Memory B cell (primary cell): Measurements from ENCODE around the gene IL10RB.
"Not testable (repeated sequence)": the region's sequence is repeated elsewhere in the genome, so short reads cannot be mapped to it uniquely, and the experiment has no call there.

Source experiments
- ATAC-seq: fragments of 150-1000 bp; cut with Tn5 transposase; 2 replicates; pipeline ENCODE4 v1.10.0; 2021; ENCODE audit warnings: low read depth, mild to moderate bottlenecking, moderate library complexity
- DNase-seq, 2 donors: peaks; one replicate each; pipeline ENCODE4 v3.0.0; 2022; ENCODE audit warnings: low spot score in 2 of 2
- H3K27ac Mint-ChIP-seq: one replicate; pipeline ENCODE4 v1.8.0; 2022; ENCODE audit warnings: mild to moderate bottlenecking, moderate library complexity, mixed read lengths
- H3K27me3 Mint-ChIP-seq: one replicate; pipeline ENCODE4 v1.8.0; 2022; ENCODE audit warnings: mixed read lengths
- H3K36me3 Mint-ChIP-seq: one replicate; pipeline ENCODE4 v1.8.0; 2022; ENCODE audit warnings: mild to moderate bottlenecking, mixed read lengths
- H3K4me1 Mint-ChIP-seq: one replicate; pipeline ENCODE4 v1.8.0; 2022; ENCODE audit warnings: mixed read lengths
- H3K4me3 Mint-ChIP-seq: one replicate; pipeline ENCODE4 v1.8.0; 2022; ENCODE audit warnings: mild to moderate bottlenecking, moderate library complexity, mixed read lengths
- H3K9me3 Mint-ChIP-seq: one replicate; pipeline ENCODE4 v1.8.0; 2022; ENCODE audit warnings: mixed read lengths

IL10RB gene

GRCh38 chr21:33312121-33312520 lies 46.0 kb downstream of the IL10RB start:
- Mint-ChIP-seq H3K9me3 (no peaks in the 10 kb centered on the region), H3K27me3 (no peaks in the 10 kb centered on the region)
- no peak for ATAC-seq

DNA sequence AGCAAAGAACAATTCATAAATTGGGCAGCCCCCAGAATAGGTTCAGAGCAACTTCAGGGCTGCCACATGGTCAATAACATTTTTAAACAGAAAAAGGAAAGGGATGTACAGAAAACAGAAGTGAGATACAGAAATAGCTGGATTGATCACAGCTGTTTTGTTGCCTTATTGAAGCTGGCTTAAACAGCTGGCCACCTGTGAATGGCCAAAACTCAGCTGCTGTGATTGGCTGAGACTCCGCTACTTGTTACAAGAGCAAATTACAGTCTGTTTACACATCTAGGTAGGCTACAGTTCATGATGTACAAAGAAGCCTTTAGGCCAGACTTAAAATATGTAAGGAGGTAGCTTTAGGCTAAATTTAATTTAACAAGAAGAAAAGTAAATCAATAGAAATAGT lies 47.0 kb downstream of the IL10RB start:
- ATAC-seq = peak; percentile 27
- H3K4me3 Mint-ChIP-seq = no peak overlapping the region
- H3K4me1 Mint-ChIP-seq = peaks cover 9% of the 10 kb centered on the region
- H3K27me3 Mint-ChIP-seq = no peaks in the 10 kb centered on the region
- H3K27ac Mint-ChIP-seq = no peak overlapping the region
- no peaks in the 10 kb centered on the region for H3K36me3 Mint-ChIP-seq
- no peak for DNase-seq
- no peaks in the 10 kb centered on the region for H3K9me3 Mint-ChIP-seq

More at GRCh38 chr21:33312121-33312520, 46.0 kb downstream of the IL10RB start:
- no peaks in the 10 kb centered on the region for H3K36me3 Mint-ChIP-seq
- peaks cover 9% of the 10 kb centered on the region for H3K4me1 Mint-ChIP-seq
- no peak for DNase-seq
- no peak overlapping the region for H3K4me3 Mint-ChIP-seq
- no peak overlapping the region for H3K27ac Mint-ChIP-seq

DNA sequence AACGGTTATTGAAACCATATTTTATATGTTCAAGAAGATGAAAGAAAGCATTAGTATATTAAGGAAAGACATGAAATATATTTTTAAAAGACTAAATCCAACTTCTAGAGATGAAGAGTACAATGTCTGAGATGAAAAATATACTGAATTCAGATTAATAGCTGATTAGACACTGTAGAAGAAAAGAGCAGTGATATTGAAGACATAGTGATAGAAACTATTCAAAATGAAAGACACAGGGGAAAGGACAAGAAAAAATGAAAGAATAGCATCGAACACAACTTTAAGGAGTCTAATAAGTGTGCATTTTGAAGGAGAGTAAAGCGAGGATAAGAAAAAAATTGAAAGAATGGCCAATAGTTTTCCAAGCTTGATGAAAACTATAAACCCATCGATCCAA lies 47.4 kb downstream of the IL10RB start:
- peaks cover 9% of the 10 kb centered on the region for H3K4me1 Mint-ChIP-seq
- no peak overlapping the region for H3K27ac Mint-ChIP-seq
- no peak for ATAC-seq
- no peaks in the 10 kb centered on the region for H3K9me3 Mint-ChIP-seq
- no peaks in the 10 kb centered on the region for H3K36me3 Mint-ChIP-seq
- no peak overlapping the region for H3K4me3 Mint-ChIP-seq
- no peak for DNase-seq
- H3K27me3 Mint-ChIP-seq = no peaks in the 10 kb centered on the region

GRCh38 chr21:33314111-33314510 lies 47.9 kb downstream of the IL10RB start:
- ATAC-seq (no peak), DNase-seq (no peak)
- H3K36me3 Mint-ChIP-seq = no peaks in the 10 kb centered on the region
- H3K27ac Mint-ChIP-seq = no peak overlapping the region
- peaks cover 6% of the 10 kb centered on the region for H3K4me1 Mint-ChIP-seq
- H3K27me3 Mint-ChIP-seq = no peaks in the 10 kb centered on the region
- H3K9me3 Mint-ChIP-seq = no peaks in the 10 kb centered on the region
- H3K4me3 Mint-ChIP-seq = no peak overlapping the region

DNA sequence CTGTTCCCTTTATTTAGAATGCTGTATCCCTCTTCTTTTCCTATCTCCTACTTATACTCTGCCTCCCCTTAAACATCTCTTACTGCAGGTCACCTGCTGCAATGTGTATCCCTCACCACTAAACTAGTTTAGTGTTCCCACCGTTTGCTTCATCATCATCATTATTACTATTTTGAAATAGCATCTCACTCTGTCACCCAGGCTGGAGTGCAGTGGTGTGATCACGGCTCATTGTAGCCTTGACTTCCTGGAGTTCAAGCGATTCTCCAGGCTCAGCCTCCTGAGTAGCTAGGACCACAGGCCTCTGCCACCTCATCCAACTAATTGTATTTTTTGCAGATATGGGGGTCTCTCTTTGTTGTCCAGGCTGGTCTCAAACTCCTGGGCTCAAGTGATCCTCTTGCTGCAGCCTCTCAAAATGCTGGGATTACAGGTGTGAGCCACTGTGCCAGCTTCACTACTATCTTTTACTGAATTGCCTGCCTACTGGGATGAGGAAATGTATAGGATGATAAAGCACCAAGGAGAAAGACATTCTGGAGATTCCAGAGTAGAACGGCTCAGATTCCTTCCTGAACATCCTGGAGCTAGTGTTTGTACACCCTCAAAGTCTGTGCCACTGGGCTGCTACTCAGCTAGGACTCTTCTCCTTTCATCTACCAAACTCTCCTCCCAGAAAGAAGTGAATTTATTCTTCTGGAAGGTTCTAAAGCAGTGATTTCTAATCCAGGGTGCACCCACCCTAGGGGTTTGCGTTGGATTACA lies 50.0 kb downstream of the IL10RB start:
- DNase-seq (no peak), ATAC-seq (no peak)
- Mint-ChIP-seq H3K4me1 (peaks cover 5% of the 10 kb centered on the region), H3K36me3 (no peaks in the 10 kb centered on the region), H3K4me3 (no peak overlapping the region), H3K27me3 (no peaks in the 10 kb centered on the region), H3K27ac (no peak overlapping the region), H3K9me3 (no peaks in the 10 kb centered on the region)

DNA sequence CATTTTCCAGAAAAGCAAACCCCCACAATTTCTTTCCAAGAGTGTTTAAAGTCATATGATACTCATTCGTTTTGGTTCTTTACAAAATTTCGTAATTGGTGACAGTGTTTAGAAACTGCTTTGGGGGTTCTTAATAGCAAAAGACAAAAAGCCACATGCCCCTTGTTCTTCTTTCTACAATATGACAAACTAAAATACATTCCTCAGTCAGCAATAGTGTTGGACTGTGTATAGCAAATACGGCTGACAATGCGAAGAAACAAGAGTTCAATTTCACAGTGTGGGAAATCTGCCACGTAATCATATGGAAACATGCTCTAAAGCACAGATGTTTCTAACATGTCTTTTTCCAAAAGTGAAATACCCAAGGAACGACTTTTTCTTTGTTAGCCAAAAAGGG lies 51.0 kb downstream of the IL10RB start:
- H3K4me3 Mint-ChIP-seq = no peak overlapping the region
- no peaks in the 10 kb centered on the region for H3K27me3 Mint-ChIP-seq
- no peaks in the 10 kb centered on the region for H3K9me3 Mint-ChIP-seq
- ATAC-seq = no peak
- DNase-seq = no peak
- H3K4me1 Mint-ChIP-seq = peaks cover 5% of the 10 kb centered on the region
- H3K36me3 Mint-ChIP-seq = no peaks in the 10 kb centered on the region
- no peak overlapping the region for H3K27ac Mint-ChIP-seq

- ATAC-seq (no peak), DNase-seq (no peak)
- H3K9me3 Mint-ChIP-seq = no peaks in the 10 kb centered on the region
- no peaks in the 10 kb centered on the region for H3K4me1 Mint-ChIP-seq
- H3K4me3 Mint-ChIP-seq = no peak overlapping the region
- H3K27me3 Mint-ChIP-seq = no peaks in the 10 kb centered on the region
- H3K27ac Mint-ChIP-seq = no peak overlapping the region
- no peaks in the 10 kb centered on the region for H3K36me3 Mint-ChIP-seq
Measured at GRCh38 chr21:33317786-33318486, 51.8 kb downstream of the IL10RB start.

DNA sequence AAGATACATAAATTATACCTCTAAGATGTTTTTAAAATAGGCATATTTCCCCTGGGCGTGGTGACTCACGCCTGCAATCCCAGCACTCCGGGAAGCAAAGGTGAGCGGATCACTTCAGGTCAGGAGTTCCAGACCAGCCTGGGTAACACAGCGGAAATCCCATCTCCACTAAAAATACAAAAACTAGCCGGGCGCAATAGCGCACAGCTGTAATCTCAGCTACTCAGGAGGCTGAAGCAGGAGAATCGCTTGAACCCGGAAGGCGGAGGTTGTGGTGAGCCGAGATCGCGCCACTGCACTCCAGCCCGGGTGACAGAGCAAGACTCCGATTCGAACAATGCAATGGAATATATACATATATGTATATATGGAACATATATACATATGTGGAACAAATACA lies 54.8 kb downstream of the IL10RB start:
- not testable (repeated sequence) for H3K4me1 Mint-ChIP-seq, H3K4me3 Mint-ChIP-seq, DNase-seq, H3K27ac Mint-ChIP-seq, H3K36me3 Mint-ChIP-seq, H3K27me3 Mint-ChIP-seq, H3K9me3 Mint-ChIP-seq, ATAC-seq

GRCh38 chr21:33323610-33324009 lies 57.4 kb downstream of the IL10RB start:
- peaks cover 13% of the 10 kb centered on the region for H3K4me1 Mint-ChIP-seq
- not testable (repeated sequence) for H3K27me3 Mint-ChIP-seq, H3K9me3 Mint-ChIP-seq, H3K4me3 Mint-ChIP-seq, H3K27ac Mint-ChIP-seq, ATAC-seq, DNase-seq, H3K36me3 Mint-ChIP-seq

GRCh38 chr21:33324291-33325221 lies 58.4 kb downstream of the IL10RB start, which contains the start of gene IFNAR1:
Gene IFNAR1 (plus strand): TSS chr21:33324970. CDS start chr21:33325056, 86 bp downstream.
- ATAC-seq (peak; percentile 79), DNase-seq (peak; percentile 95 to 98)
- no peaks in the 10 kb centered on the region for H3K9me3 Mint-ChIP-seq
- no peak within 1 kb of the TSS for H3K4me3 Mint-ChIP-seq
- H3K36me3 Mint-ChIP-seq = peaks cover 7% of the 10 kb centered on the region
- H3K4me1 Mint-ChIP-seq = peaks cover 16% of the 10 kb centered on the region
- no peak within 1 kb of the TSS for H3K27ac Mint-ChIP-seq
- H3K27me3 Mint-ChIP-seq = no peaks in the 10 kb centered on the region

- H3K27ac Mint-ChIP-seq = no peak overlapping the region
- H3K4me3 Mint-ChIP-seq = no peak overlapping the region
- H3K9me3 Mint-ChIP-seq = no peaks in the 10 kb centered on the region
- ATAC-seq (peak; percentile 61), DNase-seq (peak; percentile 79 to 80)
- no peaks in the 10 kb centered on the region for H3K27me3 Mint-ChIP-seq
- peaks cover 25% of the 10 kb centered on the region for H3K4me1 Mint-ChIP-seq
- peaks cover 7% of the 10 kb centered on the region for H3K36me3 Mint-ChIP-seq
Measured at GRCh38 chr21:33325222-33326067, 59.3 kb downstream of the IL10RB start.

DNA sequence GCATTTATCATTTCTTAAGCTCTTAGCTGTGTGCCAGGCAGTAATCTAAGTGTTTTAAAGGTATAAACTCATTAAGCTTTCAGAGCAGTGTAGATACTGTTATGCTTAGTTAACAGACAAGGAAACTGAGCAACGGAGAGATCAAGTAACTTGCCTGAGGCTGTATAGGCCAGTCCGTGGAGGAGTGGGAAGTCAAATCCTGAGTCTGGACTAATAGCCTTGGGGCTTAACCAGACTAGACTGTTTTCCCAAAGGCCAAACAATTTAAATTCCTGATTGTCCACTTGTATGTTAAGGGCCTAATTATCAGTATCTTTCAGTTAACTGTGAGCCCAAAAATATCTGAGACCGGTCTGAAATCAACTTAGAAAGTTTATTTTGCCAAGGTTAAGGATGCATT lies 61.2 kb downstream of the IL10RB start:
- no peaks in the 10 kb centered on the region for H3K9me3 Mint-ChIP-seq
- no peaks in the 10 kb centered on the region for H3K27me3 Mint-ChIP-seq
- DNase-seq (no peak), ATAC-seq (no peak)
- H3K4me3 Mint-ChIP-seq = no peak overlapping the region
- peaks cover 43% of the 10 kb centered on the region for H3K4me1 Mint-ChIP-seq
- peak overlapping the region; percentile 55 for H3K27ac Mint-ChIP-seq
- peaks cover 10% of the 10 kb centered on the region for H3K36me3 Mint-ChIP-seq

GRCh38 chr21:33327792-33328433 lies 61.7 kb downstream of the IL10RB start:
- DNase-seq = no peak
- Mint-ChIP-seq H3K4me3 (peak overlapping the region; percentile 43), H3K36me3 (peaks cover 14% of the 10 kb centered on the region), H3K9me3 (no peaks in the 10 kb centered on the region), H3K27ac (peak overlapping the region; percentile 55), H3K27me3 (no peaks in the 10 kb centered on the region), H3K4me1 (peaks cover 48% of the 10 kb centered on the region)
- no peak for ATAC-seq
